ENCODE measurements around the gene GADD45B.
A peak's percentile ranks its signal among the peaks of the same experiment; 100 is the strongest.
"Not testable (repeated sequence)": the region's sequence is repeated elsewhere in the genome, so short reads cannot be mapped to it uniquely, and the experiment has no call there.

GADD45B gene

GRCh38 chr19:2517881-2518601 is 42.1 kb downstream of the GADD45B start:
- no peak for DNase-seq

GRCh38 chr19:2518856-2519255 is 42.9 kb downstream of the GADD45B start:
- DNase-seq = not testable (repeated sequence)

GRCh38 chr19:2519482-2519881 is 43.6 kb downstream of the GADD45B start:
- no peak for DNase-seq

- DNase-seq = peak in 2 of 14 donors; percentile 26 to 51
These were observed 47.8 kb downstream of the GADD45B start for GRCh38 chr19:2523630-2524311.

GRCh38 chr19:2524361-2524839 is 48.5 kb downstream of the GADD45B start:
- DNase-seq = no peak

DNA sequence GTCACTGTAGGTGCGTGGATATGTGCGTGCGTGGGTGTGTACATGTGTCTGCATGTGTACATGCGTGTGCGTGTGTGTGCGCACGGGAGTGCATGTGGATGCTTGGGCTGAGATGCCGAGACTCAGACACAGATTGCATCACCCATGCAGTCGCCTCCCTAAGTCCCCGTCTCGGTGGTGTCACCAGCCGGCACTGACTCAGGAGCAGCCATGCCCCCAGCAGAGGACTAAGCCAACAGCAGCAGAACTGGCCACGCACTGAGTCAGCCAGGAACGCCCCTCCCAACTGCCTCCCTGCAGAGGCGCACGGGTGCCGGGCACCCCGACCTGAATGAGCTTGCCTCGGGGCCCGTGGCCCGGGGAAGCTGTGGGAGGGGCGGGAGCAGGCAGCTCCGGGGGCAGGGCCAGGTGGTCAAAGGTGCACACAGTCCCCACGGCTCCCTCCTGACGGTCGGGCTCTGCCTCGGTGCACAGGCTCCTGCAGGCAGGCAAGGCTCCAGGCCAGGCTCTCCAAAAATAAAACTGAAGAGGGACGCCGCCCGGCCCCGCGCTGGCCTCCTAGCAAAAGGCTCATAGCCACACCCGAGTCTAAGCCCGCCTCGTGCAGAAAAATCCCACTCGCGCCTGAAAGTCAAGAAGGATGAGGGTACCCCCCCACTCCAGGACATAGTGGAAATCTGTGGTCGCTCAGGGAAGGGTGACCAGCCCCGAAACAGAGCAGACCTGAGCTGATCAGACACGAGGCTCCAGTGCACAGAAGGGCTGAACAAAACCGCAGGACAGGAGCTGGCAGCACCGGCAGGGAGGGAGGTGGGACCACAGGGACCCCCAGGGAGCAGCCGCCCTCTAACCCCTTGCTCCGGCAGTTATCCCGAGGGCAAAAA is 49.2 kb downstream of the GADD45B start:
- DNase-seq = peak in 3 of 14 donors; percentile 31 to 82 (median 78)

DNA sequence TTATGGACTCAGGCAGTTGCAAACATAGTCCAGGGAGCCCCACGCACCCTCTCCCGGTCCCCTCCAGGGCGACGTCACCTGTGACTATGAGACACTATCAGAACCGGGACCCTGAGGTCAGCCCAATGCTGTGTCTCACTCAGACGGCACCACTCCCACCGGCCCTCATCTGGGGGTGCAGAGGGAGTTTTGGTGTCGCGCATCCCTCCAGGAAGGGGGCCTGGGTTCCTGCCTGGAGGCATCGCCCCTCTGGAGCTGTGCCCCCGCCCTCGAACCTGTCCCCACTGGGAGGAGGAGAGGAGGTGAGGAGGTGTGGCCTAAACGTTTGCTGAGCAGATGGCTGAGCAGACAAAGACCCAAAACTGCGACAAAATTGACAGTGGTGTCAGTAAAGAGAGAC is 51.2 kb downstream of the GADD45B start:
- no peak for DNase-seq

- no peak for DNase-seq
These were observed 51.8 kb downstream of the GADD45B start for GRCh38 chr19:2527686-2528085.

Data from C1 segment of cervical spinal cord (tissue), 14 donors.